ENCODE measurements around the gene BCAT1.

Gene BCAT1

GRCh38 chr12:24770334-24770733, 178.6 kb downstream of the BCAT1 start:
- no peak for TF ChIP-seq CTCF (IDR thresholded peaks at IDR 0.05; ENCODE audit: borderline replicate concordance, insufficient read depth, low read depth, low read length)

GRCh38 chr12:24769682-24770081, 179.2 kb downstream of the BCAT1 start:
- H3K4me3 ChIP-seq (ENCODE audit: low read depth, low read length): no peak overlapping the region
- no peak for TF ChIP-seq CTCF (IDR thresholded peaks at IDR 0.05; ENCODE audit: borderline replicate concordance, insufficient read depth, low read depth, low read length)

More at GRCh38 chr12:24770334-24770733, 178.6 kb downstream of the BCAT1 start:
- no peak overlapping the region for H3K4me3 ChIP-seq (ENCODE audit: low read depth, low read length)

- TF ChIP-seq CTCF (IDR thresholded peaks at IDR 0.05; ENCODE audit: borderline replicate concordance, insufficient read depth, low read depth, low read length): no peak
- H3K4me3 ChIP-seq (ENCODE audit: low read depth, low read length): no peak overlapping the region
Measured at GRCh38 chr12:24768415-24768814, 180.5 kb downstream of the BCAT1 start.

GRCh38 chr12:24767016-24767415, 181.9 kb downstream of the BCAT1 start:
- TF ChIP-seq CTCF (IDR thresholded peaks at IDR 0.05; ENCODE audit: borderline replicate concordance, insufficient read depth, low read depth, low read length): no peak
- H3K4me3 ChIP-seq (ENCODE audit: low read depth, low read length): no peak overlapping the region

GRCh38 chr12:24764712-24765111, 184.2 kb downstream of the BCAT1 start:
- TF ChIP-seq CTCF (IDR thresholded peaks at IDR 0.05; ENCODE audit: borderline replicate concordance, insufficient read depth, low read depth, low read length): no peak
- no peak overlapping the region for H3K4me3 ChIP-seq (ENCODE audit: low read depth, low read length)

GRCh38 chr12:24760606-24761378, 188.1 kb downstream of the BCAT1 start:
- no peak overlapping the region for H3K4me3 ChIP-seq (ENCODE audit: low read depth, low read length)
- TF ChIP-seq CTCF (IDR thresholded peaks at IDR 0.05; ENCODE audit: borderline replicate concordance, insufficient read depth, low read depth, low read length): no peak

- TF ChIP-seq CTCF (IDR thresholded peaks at IDR 0.05; ENCODE audit: borderline replicate concordance, insufficient read depth, low read depth, low read length): no peak
- H3K4me3 ChIP-seq (ENCODE audit: low read depth, low read length): no peak overlapping the region
Measured at GRCh38 chr12:24760162-24760561, 188.7 kb downstream of the BCAT1 start.

Data from GM12875 (cell line).